Measurements from ENCODE around the gene ZBTB34.

DNA sequence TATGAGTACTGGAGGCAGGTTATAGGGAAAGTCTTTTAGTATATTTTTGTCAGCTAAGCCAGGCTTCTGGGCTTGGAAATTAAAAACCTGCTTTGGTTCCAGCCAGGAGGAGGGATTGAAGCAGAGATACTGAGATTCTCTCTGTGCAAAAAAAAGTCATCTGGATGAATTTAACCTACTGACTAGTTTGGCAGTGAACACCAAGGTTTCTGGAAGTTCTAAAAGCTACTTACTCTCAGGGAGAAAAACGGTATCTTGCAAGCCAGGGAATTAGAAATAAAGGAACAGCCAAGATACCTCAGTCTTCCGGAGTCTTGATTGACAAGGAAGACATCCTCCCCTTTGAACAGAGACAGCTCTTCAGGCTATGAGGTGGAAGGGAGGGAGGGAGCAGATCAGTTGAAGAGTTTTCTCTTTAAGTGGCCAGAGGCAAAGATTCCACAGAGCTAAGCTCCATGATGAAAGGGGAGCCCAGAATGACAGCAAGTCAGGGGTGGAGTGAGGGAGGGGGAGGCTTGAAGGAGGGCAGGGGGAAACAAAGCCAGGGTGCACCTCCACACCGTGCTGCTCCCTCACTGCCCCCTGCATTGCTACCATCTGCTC is 8.3 kb upstream of the ZBTB34 start:
- TF ChIP-seq POLR2AphosphoS5 (IDR thresholded peaks at IDR 0.05; ENCODE audit: low read depth, low read length), result no peak
- TF ChIP-seq POLR2A (IDR thresholded peaks at IDR 0.05; ENCODE audit: low read depth, low read length), result no peak
- no peak for TF ChIP-seq TAF1 (IDR thresholded peaks at IDR 0.05; ENCODE audit: borderline replicate concordance, low read depth, low read length)

Measured in GM12892 (cell line).